NCI-H345 treated with DMSO at 0.1 percent for 48 hours (cell line): ENCODE results near the gene NAE1.
"Not testable (repeated sequence)": the region's sequence is repeated elsewhere in the genome, so short reads cannot be mapped to it uniquely, and the experiment has no call there.

ENCODE experiments used
- DNase-seq: peaks from one replicate; lab custom pipeline; 2025; ENCODE audit not compliant: unreplicated experiment; lab: John Stamatoyannopoulos, UW

Gene NAE1

DNA sequence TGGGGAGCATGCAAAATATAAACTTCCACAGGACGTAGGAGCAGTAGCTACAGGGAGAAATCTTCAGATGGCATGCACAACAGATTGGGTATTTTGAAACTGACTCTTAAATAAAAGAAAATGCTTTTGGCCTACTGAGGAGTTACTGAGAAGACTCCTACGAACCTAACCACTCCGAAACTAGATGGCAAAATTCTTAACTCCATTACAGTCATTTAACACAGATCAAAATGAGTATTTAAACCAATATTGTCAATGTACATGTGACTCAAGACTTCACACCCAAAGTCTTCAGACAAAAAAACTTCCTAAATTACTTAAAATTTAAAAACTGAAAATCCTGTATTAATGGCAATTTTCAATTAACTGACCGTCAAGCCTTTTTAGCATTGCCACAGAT lies 21.0 kb downstream of the NAE1 start:
- DNase-seq, result no peak

DNA sequence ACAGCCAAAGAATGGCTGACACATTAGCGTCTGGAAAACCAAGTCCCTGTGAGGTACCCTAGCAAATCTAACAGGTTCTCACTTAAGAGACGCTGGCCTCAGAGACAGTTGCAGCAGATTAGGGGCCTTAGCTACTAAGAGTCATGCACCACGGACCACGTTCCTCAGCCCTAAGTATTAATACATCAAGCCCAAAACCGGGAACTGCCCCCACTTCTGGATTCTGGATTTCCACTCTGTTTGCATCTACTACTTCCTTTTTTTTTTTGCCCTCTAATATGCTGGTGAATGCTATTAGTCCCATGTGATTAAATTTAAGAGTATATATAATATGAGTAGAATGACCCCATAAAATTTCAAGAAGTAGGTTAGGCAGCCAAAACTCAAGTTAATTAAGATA lies 28.6 kb downstream of the NAE1 start:
- no peak for DNase-seq

DNA sequence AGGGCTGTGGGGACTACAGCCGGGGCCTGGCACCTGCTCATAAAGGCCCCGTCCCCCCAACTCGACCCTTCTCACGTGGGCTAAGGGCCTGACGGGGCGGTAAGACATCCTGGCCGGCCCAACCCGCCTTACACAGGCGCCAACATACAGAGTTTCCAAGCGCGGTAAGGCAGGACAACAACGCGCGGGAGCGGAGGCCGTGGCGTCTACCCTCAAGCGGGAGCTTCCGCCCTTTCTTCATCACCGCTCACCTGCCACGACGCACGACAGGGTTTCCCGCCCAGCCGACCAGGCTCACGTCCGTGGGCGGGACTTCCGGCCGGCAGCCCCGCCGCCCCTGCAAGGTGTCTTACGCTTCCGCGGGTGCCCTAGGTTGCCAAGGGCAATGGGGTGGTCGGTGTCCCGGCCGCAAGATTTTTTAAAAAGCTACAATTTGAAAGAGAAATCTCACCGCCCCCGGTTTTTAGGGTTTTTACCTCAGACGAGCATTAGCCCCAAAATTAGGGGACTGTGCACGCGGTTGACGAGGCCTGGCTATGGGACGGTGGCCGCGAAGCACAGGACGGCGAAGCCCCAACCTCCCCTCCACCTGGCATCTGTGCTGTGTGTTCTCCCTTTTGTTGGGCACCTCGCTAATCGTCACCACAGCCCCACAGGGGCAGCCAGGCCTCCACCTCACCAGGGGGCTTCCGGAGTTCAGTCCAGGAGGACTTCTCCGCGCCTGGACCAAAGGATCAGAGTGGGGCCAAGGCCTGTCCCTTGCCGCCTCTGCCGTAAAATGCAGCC lies 29.3 kb downstream of the NAE1 start, which contains the start of gene TERB1:
Gene TERB1, minus strand, starts transcription at position 265 of the 786 bp plus-strand sequence. CDS start 4,786 bp downstream, outside the sequence.
- DNase-seq, result no peak

DNA sequence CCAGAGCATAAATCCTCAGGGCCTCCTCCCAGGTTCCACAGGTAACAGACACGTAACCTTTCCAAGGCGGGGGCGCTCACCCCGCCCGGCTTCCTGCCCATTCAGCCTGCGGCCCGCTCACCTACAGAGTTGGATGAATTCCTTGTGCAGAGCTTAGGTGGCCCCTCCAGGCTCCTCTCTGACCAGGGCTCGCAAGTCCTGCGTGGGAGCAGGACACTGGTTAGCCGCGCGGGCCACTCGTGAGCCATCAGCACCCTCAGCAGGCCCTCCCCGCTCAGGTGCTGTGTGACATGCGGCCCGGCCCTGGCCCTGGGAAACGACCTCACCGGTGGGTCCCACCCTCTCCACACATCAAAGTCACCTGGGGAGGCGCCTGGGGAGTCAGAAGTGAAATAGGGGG lies 29.9 kb downstream of the NAE1 start:
- DNase-seq, result no peak

DNA sequence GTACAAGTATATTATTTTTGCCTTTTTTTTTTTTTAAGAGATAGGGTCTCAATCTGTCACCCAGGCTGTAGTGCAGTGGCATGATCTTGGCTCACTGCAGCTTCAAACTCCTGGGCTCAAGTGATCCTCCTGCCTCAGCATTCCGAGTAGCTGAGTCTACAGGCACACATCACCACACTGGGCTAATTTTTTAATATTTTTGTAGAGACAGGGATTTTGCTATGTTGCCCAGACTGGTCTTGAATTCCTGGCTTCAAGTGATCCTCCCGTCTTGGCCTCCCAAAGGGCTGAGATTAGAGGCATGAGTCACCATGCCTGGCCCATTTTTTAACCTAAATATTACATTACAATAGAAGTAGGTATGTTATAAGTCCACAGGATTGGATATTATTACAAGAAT lies 32.6 kb downstream of the NAE1 start:
- DNase-seq, result no peak

DNA sequence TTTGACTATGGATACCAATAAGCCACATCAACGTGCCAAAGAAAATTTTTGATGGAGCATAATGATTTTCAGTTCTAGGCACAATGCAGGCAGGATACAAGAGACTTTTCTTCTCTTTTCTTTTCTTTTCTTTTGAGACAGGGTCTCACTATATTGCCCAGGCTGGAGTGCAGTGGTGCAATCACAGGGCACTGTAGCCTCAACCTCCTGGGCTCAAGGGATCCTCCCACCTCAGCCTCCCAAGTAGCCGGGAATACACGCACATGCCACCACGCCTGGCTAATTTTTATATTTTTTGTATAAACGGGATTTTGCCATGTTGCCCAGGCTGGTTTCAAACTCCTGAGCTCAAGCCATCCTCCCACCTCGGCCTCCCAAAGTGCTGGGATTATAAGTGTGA lies 36.8 kb downstream of the NAE1 start:
- DNase-seq, result not testable (repeated sequence)

DNA sequence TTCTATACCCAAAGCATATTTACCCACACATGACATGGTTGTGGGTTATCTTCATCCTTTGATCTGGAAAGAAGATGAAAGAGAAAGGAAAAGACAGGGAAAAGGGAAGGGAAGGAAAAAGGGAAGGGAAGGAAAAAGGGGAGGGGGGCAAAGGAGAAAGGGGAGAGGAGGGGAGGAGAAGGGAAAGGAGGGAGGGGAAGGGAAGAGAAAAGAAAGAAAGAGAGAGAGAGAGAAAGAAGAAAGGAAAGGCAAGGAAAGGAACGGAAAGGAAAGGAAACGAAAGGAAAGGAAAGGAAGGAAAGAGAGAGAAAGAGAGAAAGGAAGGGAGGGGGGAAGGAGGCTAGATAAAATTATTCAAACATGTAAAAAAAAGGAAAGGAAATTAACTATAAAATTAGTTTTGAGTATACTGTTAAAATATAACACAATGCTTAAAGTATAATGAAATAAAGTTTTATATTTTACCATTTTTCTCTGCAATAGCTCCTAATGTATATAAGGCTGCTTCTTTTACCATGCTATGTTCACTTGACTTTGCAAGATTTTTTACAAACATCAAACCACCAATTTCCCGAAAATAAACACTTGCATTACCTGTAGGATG lies 40.5 kb downstream of the NAE1 start:
- no peak for DNase-seq

DNA sequence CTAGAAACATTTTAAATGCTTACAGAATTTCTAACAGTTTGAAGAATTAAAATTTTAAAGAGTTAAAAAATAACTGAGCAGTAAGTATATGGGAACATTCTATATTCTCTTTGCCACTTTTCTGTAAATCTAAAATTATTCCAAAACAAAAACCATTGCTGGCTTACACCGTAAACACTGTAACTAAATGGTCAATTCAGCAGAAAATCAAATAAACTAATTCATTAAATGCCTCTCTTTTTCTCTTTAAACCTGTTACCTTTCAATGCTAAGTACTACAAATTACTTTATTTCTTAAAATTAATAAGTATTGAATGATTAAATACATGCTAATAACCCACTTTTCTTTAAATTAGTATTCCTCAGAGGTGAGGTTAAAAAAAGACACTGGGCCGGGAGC lies 43.3 kb downstream of the NAE1 start:
- DNase-seq, result no peak

DNA sequence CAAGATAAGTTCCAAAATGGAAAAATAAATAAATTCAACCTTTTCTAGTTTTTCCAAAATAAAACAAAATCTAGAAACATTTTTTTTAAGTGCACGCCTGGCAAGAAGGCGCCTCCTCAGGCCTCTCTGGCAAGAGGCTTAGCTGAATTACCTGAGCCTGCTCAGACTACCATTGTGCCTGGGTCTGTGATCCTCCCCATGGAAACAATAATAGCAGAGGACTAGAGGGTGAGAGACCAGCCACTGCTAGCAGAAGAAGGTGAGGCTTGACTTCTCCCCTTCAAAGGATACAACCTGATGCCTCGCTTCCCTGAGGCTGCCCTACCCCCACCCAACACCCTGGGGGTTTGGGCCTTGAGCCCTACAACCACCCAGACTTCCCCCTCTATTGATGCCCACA lies 44.2 kb downstream of the NAE1 start:
- no peak for DNase-seq

DNA sequence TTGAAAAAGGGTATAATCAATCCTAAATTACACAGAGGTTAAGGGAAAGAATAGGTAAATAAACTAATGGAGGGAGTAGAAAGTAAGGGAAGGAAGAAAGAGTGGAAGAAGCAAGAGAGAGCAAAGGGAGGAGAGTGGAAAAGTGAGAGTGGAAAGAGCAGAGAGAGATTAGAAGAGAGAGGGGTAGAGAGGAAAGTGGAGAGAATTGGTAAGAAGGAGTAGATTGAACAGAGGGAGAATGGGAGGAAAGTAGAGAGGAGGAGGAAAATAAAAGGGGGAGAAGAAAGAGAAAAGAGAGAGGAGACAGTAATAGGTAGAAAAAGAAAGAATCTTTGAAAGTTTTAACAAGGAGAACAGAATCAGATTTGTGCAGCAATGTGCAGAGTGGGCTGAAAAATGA lies 54.3 kb downstream of the NAE1 start:
- DNase-seq, result no peak

DNA sequence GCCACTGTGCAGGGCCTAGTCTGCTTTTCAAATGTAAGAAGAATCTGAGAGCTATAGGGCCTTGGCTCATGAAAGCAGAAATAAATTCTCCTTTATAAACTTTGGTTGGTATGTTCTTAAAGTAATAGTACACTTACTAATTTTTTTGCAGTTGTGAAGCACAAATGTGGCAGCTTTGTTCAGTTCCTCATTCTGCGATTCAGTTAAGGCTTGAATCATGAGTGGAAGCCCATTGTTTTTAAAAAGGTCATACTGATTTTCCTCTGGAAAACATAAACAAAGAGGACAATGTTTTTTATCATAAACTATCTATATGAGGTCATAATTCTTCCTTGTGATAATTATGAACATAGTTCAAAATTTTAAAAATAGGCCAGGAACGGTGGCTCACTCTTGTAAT lies 55.8 kb downstream of the NAE1 start:
- DNase-seq, result no peak

DNA sequence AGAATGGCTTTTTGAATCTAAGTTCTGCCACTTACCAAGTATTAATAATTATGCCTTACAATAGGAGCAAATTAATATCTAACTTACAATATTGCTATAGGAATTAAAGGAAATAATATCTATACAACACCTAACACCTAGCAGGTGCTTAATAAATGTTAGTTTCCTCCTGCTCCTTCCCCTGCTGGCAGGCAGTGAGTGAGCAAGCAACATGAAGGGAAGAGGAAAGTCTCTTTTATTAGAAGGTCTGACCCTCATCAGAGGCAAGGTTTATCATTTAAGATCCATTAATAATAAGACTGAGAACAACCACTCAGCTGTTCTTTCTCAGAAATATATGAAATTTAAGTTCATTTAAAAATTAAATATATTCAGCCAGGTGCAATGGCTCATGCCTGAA lies 72.7 kb downstream of the NAE1 start:
- DNase-seq, result no peak

DNA sequence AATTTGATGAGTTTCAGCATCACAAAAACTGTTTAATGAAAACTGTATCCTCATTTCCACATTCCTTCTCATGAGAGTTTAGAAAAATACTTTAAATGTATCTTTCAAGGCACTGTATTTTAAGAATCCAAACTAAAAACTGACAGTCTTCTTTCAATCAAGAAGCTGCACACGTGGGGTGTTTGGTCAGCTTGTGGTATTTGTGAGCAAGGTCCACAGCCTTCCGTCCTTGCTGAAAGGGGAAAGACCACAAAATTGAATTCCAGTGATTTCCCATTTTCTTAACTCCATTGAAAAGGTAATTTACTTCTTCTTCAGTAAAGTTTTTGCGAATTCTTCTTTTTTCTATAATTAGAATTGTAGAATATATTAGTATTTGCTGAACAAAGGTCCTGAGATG lies 76.0 kb downstream of the NAE1 start:
- DNase-seq, result no peak

DNA sequence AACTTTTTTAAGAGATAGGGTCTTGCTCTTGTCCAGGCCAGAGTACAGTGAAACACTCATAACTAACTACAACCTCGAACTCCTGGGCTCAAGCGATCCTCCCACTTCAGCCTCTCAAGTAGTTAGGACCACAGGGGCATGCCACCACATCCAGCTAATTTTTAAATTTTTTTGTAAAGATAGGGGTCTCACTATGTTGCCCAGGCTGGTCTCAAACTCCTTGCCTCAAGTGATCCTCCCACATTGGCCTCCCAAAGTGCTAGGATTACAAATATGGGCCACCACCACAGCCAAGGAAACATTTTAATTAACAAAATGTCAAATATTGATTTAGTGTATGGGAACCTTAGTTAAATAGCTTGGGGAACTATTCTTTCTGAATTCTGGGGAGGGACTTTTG lies 76.6 kb downstream of the NAE1 start:
- no peak for DNase-seq

DNA sequence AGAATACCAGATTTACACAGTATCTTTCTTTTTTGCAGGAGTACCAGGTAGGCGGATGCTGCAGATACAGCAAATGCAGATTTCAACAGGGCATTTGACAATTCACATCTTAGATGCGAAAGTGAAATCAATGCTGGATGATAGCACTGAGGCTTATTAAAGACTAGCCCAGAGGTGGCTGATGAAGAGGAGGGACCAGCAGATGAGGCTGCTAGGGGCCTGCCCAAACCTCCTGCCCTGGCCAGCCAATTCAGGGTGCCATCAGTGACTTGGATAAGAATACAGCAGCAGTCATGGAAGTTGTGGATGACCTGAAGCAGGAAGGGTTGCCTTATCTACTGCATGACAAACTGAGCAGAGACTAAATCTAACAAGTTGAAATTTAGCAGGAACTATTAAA lies 77.8 kb downstream of the NAE1 start:
- DNase-seq, result no peak
